OCI-LY3 (cell line): ENCODE measurements around the gene STK17A.

Experiments used
- CTCF ChIP-seq: fragments of 200-600, 300-600 bp; sonication (generic); IDR thresholded peaks from 2 replicates; pipeline ENCODE4 v1.5.1; 2014; ENCODE audit warnings: antibody characterized with exemption, low read length, low read depth
- EZH2phosphoT487 ChIP-seq: fragments of 200-600 bp; shearing (Covaris generic); IDR thresholded peaks from 2 replicates; pipeline ENCODE4 v1.6.1; 2018; ENCODE audit warnings: antibody characterized with exemption, mixed run types, low read depth

GRCh38 chr7:43591558-43592180 lies 8.8 kb downstream of the STK17A start:
- TF ChIP-seq CTCF: no peak
- no peak for TF ChIP-seq EZH2phosphoT487
